A673 (cell line): Measurements from ENCODE around the gene XIAP. TPM values are rescaled to one million over a fixed set of nuclear protein-coding genes. Genes with fewer than 3 reads are reported as not detected.

Experiments
- BruUV-seq: library from RNA; stranded (reverse); fragments of 400-500 nt; replicated peaks from 2 replicates; lab custom pipeline; 2021; lab: Mats Ljungman, UMichigan
- CTCF ChIA-PET: fragments of 300-600 bp; sonication (Branson Sonifier 250); formaldehyde crosslinking; loops from one replicate; lab custom pipeline; 2022; ENCODE audit warnings: antibody characterized with exemption; lab: Charles Lee
- POLR2A ChIA-PET: fragments of 300-600 bp; sonication (Branson Sonifier 250); formaldehyde crosslinking; loops from one replicate; lab custom pipeline; 2022; ENCODE audit warnings: antibody characterized with exemption; ENCODE audit not compliant: low non-redundant PET; lab: Charles Lee
- DNase-seq: peaks from one replicate; pipeline ENCODE4 v3.0.0-alpha.2; 2015; ENCODE audit warnings: low spot score
- H3K27ac ChIP-seq: fragments of 200-600 bp; sonication (generic); 2 replicates; pipeline ENCODE4 v1.5.1; 2016; ENCODE audit warnings: mixed run types, low read depth, mild to moderate bottlenecking, mixed read lengths, antibody characterized with exemption, low read length; ENCODE audit not compliant: poor library complexity, severe bottlenecking
- H3K27me3 ChIP-seq: fragments of 200-600 bp; sonication (generic); replicated peaks from 2 replicates; pipeline ENCODE4 v1.6.1; 2017; ENCODE audit warnings: mixed run types, low read depth, mild to moderate bottlenecking, mixed read lengths, antibody characterized with exemption, low read length; ENCODE audit not compliant: insufficient read depth, poor library complexity
- H3K36me3 ChIP-seq: fragments of 200-600 bp; sonication (generic); 2 replicates; pipeline ENCODE4 v1.6.1; 2016; ENCODE audit warnings: mixed run types, mild to moderate bottlenecking, mixed read lengths, antibody characterized with exemption, low read length; ENCODE audit not compliant: insufficient read depth, poor library complexity, severe bottlenecking
- H3K4me1 ChIP-seq: fragments of 200-600 bp; sonication (generic); 2 replicates; pipeline ENCODE4 v1.6.1; 2017; ENCODE audit warnings: mixed run types, mild to moderate bottlenecking, mixed read lengths, antibody characterized with exemption, low read length; ENCODE audit not compliant: insufficient read depth, poor library complexity, severe bottlenecking
- H3K4me3 ChIP-seq: fragments of 200-600 bp; sonication (generic); 2 replicates; pipeline ENCODE4 v1.5.1; 2016; ENCODE audit warnings: low read depth, mixed run types, mild to moderate bottlenecking, mixed read lengths, low read length; ENCODE audit not compliant: poor library complexity, severe bottlenecking
- H3K9me3 ChIP-seq: fragments of 200-600 bp; sonication (generic); 2 replicates; pipeline ENCODE4 v1.6.1; 2016; ENCODE audit warnings: mixed run types, low read depth, mild to moderate bottlenecking, mixed read lengths, antibody characterized with exemption, low read length; ENCODE audit not compliant: poor library complexity, severe bottlenecking
- EZH2 ChIP-seq: fragments of 200-600 bp; sonication (generic); IDR thresholded peaks from 2 replicates; pipeline ENCODE4 v1.6.1; 2017; ENCODE audit warnings: borderline replicate concordance, low read depth, mild to moderate bottlenecking, mixed read lengths, antibody characterized with exemption, low read length; ENCODE audit not compliant: poor library complexity, severe bottlenecking
- intact Hi-C: fragments of 100-400 bp; cut with micrococcal nuclease; formaldehyde crosslinking; loops from one replicate; pipeline ENCODE4 v1.10.0; 2022; ENCODE audit not compliant: unreplicated experiment
- total RNA-seq: library from RNA; stranded (reverse); gene quantifications from 2 replicates; pipeline ENCODE4 v1.2.3, GENCODE V29; 2021
- TF ChIP-seq, protein P1 (sequence below): fragments of 300-800, 200-600 bp; sonication (generic); conservative IDR thresholded peaks from 2 replicates; pipeline ENCODE4 v1.5.1; 2017; ENCODE audit warnings: low read depth, mild to moderate bottlenecking, antibody characterized with exemption, low read length, moderate library complexity, mixed read lengths

XIAP gene
- total RNA-seq, 1 experiment from 2014 or later = 37.7 TPM

DNA sequence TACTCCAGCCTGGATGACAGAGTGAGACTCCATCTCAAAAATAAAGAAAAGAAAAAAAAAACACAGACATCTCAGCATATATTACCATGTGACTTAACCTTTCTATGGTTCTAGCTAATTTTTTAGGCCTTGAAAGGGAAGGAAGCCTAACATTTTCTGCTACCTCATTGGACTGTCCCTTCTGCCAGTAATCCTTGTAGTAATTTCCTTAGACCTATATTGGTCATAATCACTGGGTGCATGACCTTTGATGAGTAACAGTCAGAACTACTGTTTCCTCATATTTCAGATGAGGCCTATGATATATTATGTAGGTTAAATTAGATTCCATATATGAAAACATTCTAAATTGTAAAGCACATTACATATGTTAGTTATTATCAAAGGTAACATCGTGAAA is 9.6 kb downstream of the XIAP start:
- intact Hi-C loops = no loop called here
- H3K4me1 ChIP-seq = no peaks in the 10 kb centered on the region

DNA sequence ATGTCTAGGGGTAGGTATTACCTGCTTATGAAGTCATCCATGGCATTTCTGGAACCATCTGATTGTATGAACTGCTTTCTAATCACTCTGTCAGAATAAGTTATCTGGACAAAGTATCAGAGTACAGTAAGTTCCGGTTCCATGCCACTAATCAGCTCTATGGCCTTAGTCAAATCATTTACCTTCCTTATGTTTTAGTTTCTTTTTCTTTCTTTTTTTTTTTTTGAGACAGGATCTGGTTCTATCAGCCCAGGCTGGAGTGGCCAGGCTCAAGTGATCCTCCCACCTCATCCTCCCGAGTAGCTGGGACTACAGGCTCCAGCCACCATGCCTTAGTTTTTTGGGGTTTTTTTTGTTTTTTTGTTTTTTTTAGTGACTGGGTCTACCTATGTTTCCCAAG is 11.5 kb downstream of the XIAP start:
- no TSS peak for BruUV-seq

More for the DNA sequence above, 9.6 kb downstream of the XIAP start:
- no TSS peak for BruUV-seq
- no peak for TF ChIP-seq EZH2
- no peaks in the 10 kb centered on the region for H3K9me3 ChIP-seq
- no peak overlapping the region for H3K27ac ChIP-seq
- no peak for DNase-seq
- no peaks in the 10 kb centered on the region for H3K36me3 ChIP-seq
- ChIA-PET CTCF (no interaction called here), POLR2A (no interaction called here)
- H3K4me3 ChIP-seq = no peak overlapping the region
- no peaks in the 10 kb centered on the region for H3K27me3 ChIP-seq

DNA sequence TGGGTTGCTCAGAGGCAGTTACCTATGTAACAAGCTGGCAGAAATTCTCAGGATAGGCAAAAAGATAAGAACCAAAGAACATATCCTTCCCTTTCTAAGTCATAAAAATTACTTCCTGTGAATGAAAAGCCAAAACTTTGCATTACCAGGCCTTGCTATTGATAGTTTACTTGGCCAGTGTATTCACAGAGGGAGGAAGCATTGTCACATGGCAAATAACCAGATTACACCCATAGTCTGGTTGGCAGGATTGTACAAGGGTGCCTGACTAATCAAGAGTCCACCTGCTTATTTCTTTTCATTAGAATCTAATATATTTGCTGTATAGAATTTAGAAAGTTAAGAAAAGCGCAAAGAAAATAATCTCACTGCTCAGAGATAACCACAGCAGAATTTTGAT is 14.1 kb downstream of the XIAP start:
- POLR2A ChIA-PET = no interaction called here

More for the DNA sequence above, 11.5 kb downstream of the XIAP start:
- ChIA-PET POLR2A (no interaction called here), CTCF (no interaction called here)
- no peaks in the 10 kb centered on the region for H3K9me3 ChIP-seq
- intact Hi-C loops = no loop called here
- H3K36me3 ChIP-seq = peaks cover 4% of the 10 kb centered on the region
- H3K27me3 ChIP-seq = no peaks in the 10 kb centered on the region
- peaks cover 2% of the 10 kb centered on the region for H3K4me1 ChIP-seq
- H3K4me3 ChIP-seq = no peak overlapping the region
- DNase-seq = no peak
- no peak overlapping the region for H3K27ac ChIP-seq
- no peak for TF ChIP-seq EZH2
- TF ChIP-seq, protein P1, sequence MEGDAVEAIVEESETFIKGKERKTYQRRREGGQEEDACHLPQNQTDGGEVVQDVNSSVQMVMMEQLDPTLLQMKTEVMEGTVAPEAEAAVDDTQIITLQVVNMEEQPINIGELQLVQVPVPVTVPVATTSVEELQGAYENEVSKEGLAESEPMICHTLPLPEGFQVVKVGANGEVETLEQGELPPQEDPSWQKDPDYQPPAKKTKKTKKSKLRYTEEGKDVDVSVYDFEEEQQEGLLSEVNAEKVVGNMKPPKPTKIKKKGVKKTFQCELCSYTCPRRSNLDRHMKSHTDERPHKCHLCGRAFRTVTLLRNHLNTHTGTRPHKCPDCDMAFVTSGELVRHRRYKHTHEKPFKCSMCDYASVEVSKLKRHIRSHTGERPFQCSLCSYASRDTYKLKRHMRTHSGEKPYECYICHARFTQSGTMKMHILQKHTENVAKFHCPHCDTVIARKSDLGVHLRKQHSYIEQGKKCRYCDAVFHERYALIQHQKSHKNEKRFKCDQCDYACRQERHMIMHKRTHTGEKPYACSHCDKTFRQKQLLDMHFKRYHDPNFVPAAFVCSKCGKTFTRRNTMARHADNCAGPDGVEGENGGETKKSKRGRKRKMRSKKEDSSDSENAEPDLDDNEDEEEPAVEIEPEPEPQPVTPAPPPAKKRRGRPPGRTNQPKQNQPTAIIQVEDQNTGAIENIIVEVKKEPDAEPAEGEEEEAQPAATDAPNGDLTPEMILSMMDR = no peak

More for the DNA sequence above, 14.1 kb downstream of the XIAP start:
- Histone ChIP-seq H3K9me3 (no peaks in the 10 kb centered on the region), H3K27me3 (no peaks in the 10 kb centered on the region), H3K36me3 (peaks cover 4% of the 10 kb centered on the region), H3K4me3 (no peak overlapping the region), H3K27ac (no peak overlapping the region), H3K4me1 (peaks cover 11% of the 10 kb centered on the region)
- TF ChIP-seq EZH2 = no peak
- TF ChIP-seq, protein P1 = no peak
- CTCF ChIA-PET = no interaction called here
- BruUV-seq = no TSS peak
- intact Hi-C loops = no loop called here
- DNase-seq = no peak
